Activated CD4-positive, alpha-beta T cell treated with anti-CD3 and anti-CD28 coated beads for 36 hours (primary cell): ENCODE results near the gene PAK1. TPM values are rescaled to one million over a fixed set of nuclear protein-coding genes. Genes with fewer than 3 reads are reported as not detected.

ENCODE experiments used
- ATAC-seq: fragments of 200-7000 bp; cut with Tn5 transposase; one replicate; pipeline ENCODE4 v1.10.0; 2021; ENCODE audit warnings: mild to moderate bottlenecking, moderate library complexity
- CTCF ChIA-PET: fragments of 350-600 bp; sonication (Branson Sonifier 250); formaldehyde crosslinking; loops from one replicate; lab custom pipeline; 2021; ENCODE audit warnings: antibody characterized with exemption; lab: Charles Lee
- POLR2A ChIA-PET: fragments of 350-600 bp; sonication (Branson Sonifier 250); formaldehyde crosslinking; loops from one replicate; lab custom pipeline; 2021; ENCODE audit warnings: antibody characterized with exemption, inconsistent platforms; lab: Charles Lee
- DNase-seq: peaks from one replicate; pipeline ENCODE4 v3.0.0-alpha.2; 2020
- H3K27ac Mint-ChIP-seq: one replicate; pipeline ENCODE4 v1.8.0; 2021; ENCODE audit warnings: mixed read lengths
- H3K27me3 Mint-ChIP-seq: one replicate; pipeline ENCODE4 v1.8.0; 2021; ENCODE audit warnings: mixed read lengths
- H3K36me3 Mint-ChIP-seq: one replicate; pipeline ENCODE4 v1.8.0; 2021; ENCODE audit warnings: low read depth, mixed read lengths
- H3K4me1 Mint-ChIP-seq: one replicate; pipeline ENCODE4 v1.8.0; 2021; ENCODE audit warnings: mixed read lengths
- H3K4me3 Mint-ChIP-seq: one replicate; pipeline ENCODE4 v1.8.0; 2021; ENCODE audit warnings: mild to moderate bottlenecking, moderate library complexity, mixed read lengths
- H3K9me3 Mint-ChIP-seq: one replicate; pipeline ENCODE4 v1.8.0; 2021; ENCODE audit warnings: low read depth, mixed read lengths
- intact Hi-C, 2 experiments: fragments of 100-400 bp; cut with DNase I in 1 of 2; cut with micrococcal nuclease in 1 of 2; formaldehyde crosslinking; loops; one replicate each; pipeline versions ENCODE4 v1.14.2 to v1.15.1; 2022 to 2024; cut with DNase I, micrococcal nuclease
- total RNA-seq, 2 experiments: library from RNA; stranded (reverse); gene quantifications; one replicate each; pipeline ENCODE4 v1.2.3, GENCODE V29; 2021

The PAK1 gene
- total RNA-seq, 2 experiments from 2014 or later = 38.2 to 43.9 TPM

- Mint-ChIP-seq H3K4me1 (no peaks in the 10 kb centered on the region), H3K9me3 (no peaks in the 10 kb centered on the region), H3K27ac (no peak overlapping the region), H3K4me3 (no peak overlapping the region), H3K36me3 (no peaks in the 10 kb centered on the region), H3K27me3 (no peaks in the 10 kb centered on the region)
- no peak for DNase-seq
- POLR2A ChIA-PET = no interaction called here
- CTCF ChIA-PET = interaction anchor here (0.5 to 1.1 kb wide), 2 partner anchors 112 to 183 kb away, joined by 3 read pairs; no protein-coding TSS in a partner anchor
- intact Hi-C loops = no loop called here
- ATAC-seq = no peak
Observed at GRCh38 chr11:77436506-77436905, 37.4 kb downstream of the PAK1 start.

GRCh38 chr11:77435972-77436371 is 37.9 kb downstream of the PAK1 start:
- H3K36me3 Mint-ChIP-seq = no peaks in the 10 kb centered on the region
- H3K4me1 Mint-ChIP-seq = no peaks in the 10 kb centered on the region
- CTCF ChIA-PET = interaction anchor here (0.5 to 1.8 kb wide), 3 partner anchors 11 to 183 kb away, joined by 3 to 4 read pairs (median 3); no protein-coding TSS in a partner anchor
- no peaks in the 10 kb centered on the region for H3K9me3 Mint-ChIP-seq
- H3K27me3 Mint-ChIP-seq = no peaks in the 10 kb centered on the region
- H3K27ac Mint-ChIP-seq = no peak overlapping the region
- POLR2A ChIA-PET = no interaction called here
- DNase-seq = no peak
- intact Hi-C loops = no loop called here
- ATAC-seq = no peak
- H3K4me3 Mint-ChIP-seq = no peak overlapping the region

GRCh38 chr11:77431813-77432212 is 42.1 kb downstream of the PAK1 start:
- Mint-ChIP-seq H3K36me3 (no peaks in the 10 kb centered on the region), H3K4me1 (no peaks in the 10 kb centered on the region), H3K27ac (no peak overlapping the region), H3K27me3 (no peaks in the 10 kb centered on the region), H3K9me3 (no peaks in the 10 kb centered on the region), H3K4me3 (no peak overlapping the region)
- no peak for DNase-seq
- ATAC-seq = no peak
- intact Hi-C loops = no loop called here
- ChIA-PET CTCF (interaction anchor here (1.1 kb wide), 1 partner anchor 20 kb away, joined by 4 read pairs; no protein-coding TSS in a partner anchor), POLR2A (no interaction called here)

- intact Hi-C loops = no loop called here
- Mint-ChIP-seq H3K4me3 (no peak overlapping the region), H3K4me1 (no peaks in the 10 kb centered on the region), H3K27me3 (no peaks in the 10 kb centered on the region), H3K36me3 (no peaks in the 10 kb centered on the region), H3K27ac (no peak overlapping the region), H3K9me3 (no peaks in the 10 kb centered on the region)
- DNase-seq (no peak), ATAC-seq (no peak)
- CTCF ChIA-PET = no interaction called here
- POLR2A ChIA-PET = no interaction called here
Observed at GRCh38 chr11:77428598-77428997, 45.3 kb downstream of the PAK1 start.

- Mint-ChIP-seq H3K27ac (no peak overlapping the region), H3K9me3 (no peaks in the 10 kb centered on the region), H3K4me3 (no peak overlapping the region), H3K27me3 (no peaks in the 10 kb centered on the region), H3K4me1 (no peaks in the 10 kb centered on the region), H3K36me3 (no peaks in the 10 kb centered on the region)
- ATAC-seq (no peak), DNase-seq (no peak)
- ChIA-PET POLR2A (no interaction called here), CTCF (no interaction called here)
- intact Hi-C loops = no loop called here
Observed at GRCh38 chr11:77425346-77425745, 48.5 kb downstream of the PAK1 start.

GRCh38 chr11:77424644-77425043 is 49.2 kb downstream of the PAK1 start:
- ATAC-seq (no peak), DNase-seq (no peak)
- POLR2A ChIA-PET = no interaction called here
- no peaks in the 10 kb centered on the region for H3K36me3 Mint-ChIP-seq
- no peaks in the 10 kb centered on the region for H3K9me3 Mint-ChIP-seq
- no peak overlapping the region for H3K27ac Mint-ChIP-seq
- CTCF ChIA-PET = no interaction called here
- no peaks in the 10 kb centered on the region for H3K4me1 Mint-ChIP-seq
- H3K27me3 Mint-ChIP-seq = no peaks in the 10 kb centered on the region
- no peak overlapping the region for H3K4me3 Mint-ChIP-seq
- intact Hi-C loops = no loop called here

GRCh38 chr11:77423624-77424023 is 50.3 kb downstream of the PAK1 start:
- Mint-ChIP-seq H3K27ac (no peak overlapping the region), H3K4me3 (no peak overlapping the region), H3K4me1 (peaks cover 2% of the 10 kb centered on the region), H3K9me3 (no peaks in the 10 kb centered on the region), H3K27me3 (no peaks in the 10 kb centered on the region), H3K36me3 (no peaks in the 10 kb centered on the region)
- ATAC-seq (no peak), DNase-seq (no peak)
- CTCF ChIA-PET = no interaction called here
- intact Hi-C loops = no loop called here
- POLR2A ChIA-PET = no interaction called here

GRCh38 chr11:77422687-77423086 is 51.2 kb downstream of the PAK1 start:
- Mint-ChIP-seq H3K27ac (no peak overlapping the region), H3K4me1 (peaks cover 5% of the 10 kb centered on the region), H3K9me3 (no peaks in the 10 kb centered on the region), H3K4me3 (no peak overlapping the region), H3K27me3 (no peaks in the 10 kb centered on the region), H3K36me3 (no peaks in the 10 kb centered on the region)
- no peak for DNase-seq
- intact Hi-C loops = no loop called here
- ChIA-PET CTCF (no interaction called here), POLR2A (interaction anchor here (0.7 kb wide), 1 partner anchor 127 kb away, joined by 4 read pairs; no protein-coding TSS in a partner anchor)
- no peak for ATAC-seq

GRCh38 chr11:77421041-77421723 is 52.7 kb downstream of the PAK1 start:
- ChIA-PET POLR2A (no interaction called here), CTCF (no interaction called here)
- ATAC-seq (no peak), DNase-seq (no peak)
- H3K27ac Mint-ChIP-seq = no peak overlapping the region
- intact Hi-C loops = no loop called here
- no peak overlapping the region for H3K4me3 Mint-ChIP-seq
- peaks cover 5% of the 10 kb centered on the region for H3K4me1 Mint-ChIP-seq
- no peaks in the 10 kb centered on the region for H3K36me3 Mint-ChIP-seq
- H3K27me3 Mint-ChIP-seq = no peaks in the 10 kb centered on the region
- H3K9me3 Mint-ChIP-seq = no peaks in the 10 kb centered on the region

- H3K27ac Mint-ChIP-seq = no peak overlapping the region
- H3K36me3 Mint-ChIP-seq = no peaks in the 10 kb centered on the region
- ATAC-seq (no peak), DNase-seq (no peak)
- no peak overlapping the region for H3K4me3 Mint-ChIP-seq
- peaks cover 5% of the 10 kb centered on the region for H3K4me1 Mint-ChIP-seq
- no peaks in the 10 kb centered on the region for H3K9me3 Mint-ChIP-seq
- ChIA-PET POLR2A (no interaction called here), CTCF (no interaction called here)
- intact Hi-C loops = no loop called here
- no peaks in the 10 kb centered on the region for H3K27me3 Mint-ChIP-seq
Observed at GRCh38 chr11:77418971-77419597, 54.8 kb downstream of the PAK1 start.

- peaks cover 5% of the 10 kb centered on the region for H3K4me1 Mint-ChIP-seq
- ATAC-seq = no peak
- intact Hi-C loops = no loop called here
Observed at GRCh38 chr11:77418155-77418970, 55.5 kb downstream of the PAK1 start.

More at GRCh38 chr11:77418155-77418970, 55.5 kb downstream of the PAK1 start:
- POLR2A ChIA-PET = no interaction called here
- CTCF ChIA-PET = no interaction called here
- no peak for DNase-seq
- Mint-ChIP-seq H3K36me3 (no peaks in the 10 kb centered on the region), H3K9me3 (no peaks in the 10 kb centered on the region), H3K4me3 (no peak overlapping the region), H3K27me3 (no peaks in the 10 kb centered on the region), H3K27ac (no peak overlapping the region)
